A549 (cell line): ENCODE data around the gene MAP3K14. TPM values are rescaled to one million over a fixed set of nuclear protein-coding genes. Genes with fewer than 3 reads are reported as not detected.

ENCODE experiments used
- ATAC-seq, 2 experiments: fragments of 200-7000 bp in 1 of 2; fragments of >200 bp in 1 of 2; cut with Nextera tagmentation in 1 of 2; cut with Tn5 transposase in 1 of 2; 3 replicates each; pipeline versions ENCODE4 v1.8.0 to v1.9.1; 2018 to 2020; ENCODE audit warnings: mild to moderate bottlenecking in 1 of 2, moderate library complexity in 1 of 2
- CTCF ChIA-PET: fragments of 300-600 bp; sonication (Branson Sonifier 250); formaldehyde crosslinking; extraction: SDS; loops from one replicate; lab custom pipeline; 2021; ENCODE audit warnings: antibody characterized with exemption, inconsistent platforms; lab: Yijun Ruan, JAX
- POLR2A ChIA-PET: fragments of 350-600 bp; formaldehyde crosslinking; extraction: SDS; loops from one replicate; lab custom pipeline; 2021; ENCODE audit warnings: antibody characterized with exemption, inconsistent platforms; lab: Yijun Ruan, JAX
- DNase-seq, 2 experiments: peaks; one replicate each; pipeline versions ENCODE4 v3.0.0 to v3.0.0-alpha.2; 2011 to 2016; ENCODE audit warnings: low read depth in 1 of 2, low spot score in 1 of 2
- FAIRE-seq: peaks from 2 replicates; lab custom pipeline; 2011; peaks lifted over from hg19 to GRCh38; lab: Jason Lieb, UNC
- H3K27ac ChIP-seq, 2 experiments: fragments of >200 bp; sonication (Bioruptor Twin); formaldehyde crosslinking; 3 replicates each; pipeline ENCODE4 v1.5.1; 2016 to 2017
- H3K4me1 ChIP-seq: fragments of >200 bp; sonication (Bioruptor Twin); formaldehyde crosslinking; 3 replicates; pipeline ENCODE4 v1.6.1; 2016
- H3K4me2 ChIP-seq: fragments of >200 bp; sonication (Bioruptor Twin); formaldehyde crosslinking; 3 replicates; pipeline ENCODE4 v1.6.1; 2016
- H3K4me3 ChIP-seq: fragments of >200 bp; sonication (Bioruptor Twin); formaldehyde crosslinking; 3 replicates; pipeline ENCODE4 v1.5.1; 2016
- H3K9me3 ChIP-seq: fragments of >200 bp; sonication (Bioruptor Twin); formaldehyde crosslinking; 3 replicates; pipeline ENCODE4 v1.6.1; 2016
- CTCF ChIP-seq: fragments of >200 bp; sonication (Bioruptor Twin); formaldehyde crosslinking; IDR thresholded peaks from 3 replicates; pipeline ENCODE4 v1.5.1; 2016
- FOSL2 ChIP-seq, 2 experiments: fragments of 450-650 bp in 1 of 2; fragments of >200 bp in 1 of 2; sonication (Bioruptor Twin) in 1 of 2; formaldehyde crosslinking; IDR thresholded peaks; 2 replicates each; pipeline versions ENCODE4 v1.5.0 to v1.6.1; 2016 to 2020; ENCODE audit warnings: mild to moderate bottlenecking in 1 of 2, moderate library complexity in 1 of 2
- HOXB5 ChIP-seq: fragments of 250-450 bp; sonication (Bioruptor Pico); IDR thresholded peaks from 2 replicates; pipeline ENCODE4 v1.5.0; 2020; ENCODE audit warnings: mild to moderate bottlenecking, moderate library complexity
- MAX ChIP-seq: IDR thresholded peaks from 2 replicates; pipeline ENCODE4 v1.6.1; 2012
- RAD21 ChIP-seq, 2 experiments: fragments of >200 bp in 1 of 2; sonication (Bioruptor Twin) in 1 of 2; formaldehyde crosslinking in 1 of 2; IDR thresholded peaks in 1 of 2; conservative IDR thresholded peaks in 1 of 2; 2 replicates in 1 of 2; 3 replicates in 1 of 2; pipeline ENCODE4 v1.6.1; 2012 to 2018; ENCODE audit warnings: inconsistent platforms in 1 of 2
- RCOR1 ChIP-seq: fragments of 150-350 bp; IDR thresholded peaks from 2 replicates; pipeline ENCODE4 v1.6.1; 2014; ENCODE audit warnings: antibody characterized with exemption, low read length, low read depth
- SMC3 ChIP-seq: fragments of >200 bp; sonication (Bioruptor Twin); formaldehyde crosslinking; IDR thresholded peaks from 3 replicates; pipeline ENCODE4 v1.6.1; 2018; ENCODE audit warnings: inconsistent platforms
- SREBF2 ChIP-seq: fragments of 450-650 bp; IDR thresholded peaks from 2 replicates; pipeline ENCODE4 v1.6.1; 2014; ENCODE audit warnings: mild to moderate bottlenecking, moderate library complexity
- ZSCAN20 ChIP-seq: fragments of 250-450 bp; sonication (Bioruptor Pico); IDR thresholded peaks from 2 replicates; pipeline ENCODE4 v1.8.0; 2022; ENCODE audit warnings: mild to moderate bottlenecking, moderate library complexity
- WGBS: methylation state at CpG from one replicate; pipeline ENCODE4 v1.1.6; 2017; ENCODE audit errors: missing lambda C conversion rate; 5-methylcytosine and 5-hydroxymethylcytosine counted together
- polyA plus RNA-seq, 4 experiments: library from polyadenylated mRNA; depleted of rRNA in 3 of 4; stranded (reverse); fragments of >200 nt; fragmentation: RNase III in 1 of 4; extraction: RNeasy Plus Mini Kit Qiagen cat#74134 plus additional on column Dnase treatment in 1 of 4; gene quantifications; 2 replicates in 3 of 4; 3 replicates in 1 of 4; pipeline ENCODE4 v1.2.3, GENCODE V29; 2011 to 2017
- TF ChIP-seq, protein P1 (sequence below): fragments of 250-450 bp; sonication (Bioruptor Pico); IDR thresholded peaks from 2 replicates; pipeline ENCODE4 v1.5.0; 2021; ENCODE audit warnings: mild to moderate bottlenecking, moderate library complexity, borderline replicate concordance

MAP3K14 gene
- polyA plus RNA-seq, 2 of the 4 experiments (the other 2 are of a cell fraction), result 9.1 to 34.5 TPM

DNA sequence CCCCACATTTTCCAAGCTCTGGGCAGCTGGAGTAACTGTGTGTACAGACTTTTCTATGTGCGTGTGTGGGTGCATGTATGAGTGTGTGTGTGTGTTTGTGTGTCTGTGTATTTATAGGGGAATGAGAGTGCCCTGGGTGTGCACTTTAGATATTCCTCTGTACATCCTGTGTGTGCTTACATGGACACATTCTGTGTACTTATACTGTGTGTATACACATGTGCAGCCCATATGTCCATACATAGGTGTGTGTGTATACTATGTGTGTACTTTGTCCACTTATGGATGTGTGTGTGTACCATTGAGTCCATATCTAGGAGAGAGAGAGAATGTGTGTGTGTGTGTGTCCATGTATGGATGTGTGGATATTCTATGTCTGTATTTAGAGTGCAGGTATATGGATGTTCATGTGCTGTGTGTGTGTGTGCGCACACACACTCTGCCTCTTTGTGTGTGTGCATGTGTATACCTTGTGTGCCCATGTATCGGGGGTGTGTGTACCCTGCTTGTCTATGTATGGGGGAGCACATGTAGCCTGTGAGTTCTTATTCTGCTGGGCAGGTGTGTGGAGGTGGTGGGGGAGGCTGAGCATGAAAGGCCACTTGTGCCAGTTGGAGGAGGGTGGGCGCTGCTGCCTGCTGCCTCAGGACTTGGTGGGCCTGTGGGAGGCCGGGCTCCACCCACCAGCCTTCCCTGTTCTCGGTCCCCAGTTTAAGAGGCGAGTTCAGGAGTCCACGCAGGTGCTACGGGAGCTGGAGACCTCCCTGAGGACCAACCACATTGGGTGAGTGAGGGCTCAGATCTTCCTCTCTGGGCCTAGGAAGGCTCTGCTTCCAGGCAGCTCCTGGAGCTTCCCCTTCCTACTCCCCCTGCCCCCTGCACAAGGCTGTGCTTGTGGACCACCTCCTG, 84.1 kb downstream of the MAP3K14 start (continued):
- TF ChIP-seq, protein P1, sequence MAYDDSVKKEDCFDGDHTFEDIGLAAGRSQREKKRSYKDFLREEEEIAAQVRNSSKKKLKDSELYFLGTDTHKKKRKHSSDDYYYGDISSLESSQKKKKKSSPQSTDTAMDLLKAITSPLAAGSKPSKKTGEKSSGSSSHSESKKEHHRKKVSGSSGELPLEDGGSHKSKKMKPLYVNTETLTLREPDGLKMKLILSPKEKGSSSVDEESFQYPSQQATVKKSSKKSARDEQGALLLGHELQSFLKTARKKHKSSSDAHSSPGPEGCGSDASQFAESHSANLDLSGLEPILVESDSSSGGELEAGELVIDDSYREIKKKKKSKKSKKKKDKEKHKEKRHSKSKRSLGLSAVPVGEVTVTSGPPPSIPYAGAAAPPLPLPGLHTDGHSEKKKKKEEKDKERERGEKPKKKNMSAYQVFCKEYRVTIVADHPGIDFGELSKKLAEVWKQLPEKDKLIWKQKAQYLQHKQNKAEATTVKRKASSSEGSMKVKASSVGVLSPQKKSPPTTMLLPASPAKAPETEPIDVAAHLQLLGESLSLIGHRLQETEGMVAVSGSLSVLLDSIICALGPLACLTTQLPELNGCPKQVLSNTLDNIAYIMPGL (CRISPR knock-in tag), result no peak
- no peak for TF ChIP-seq SREBF2

DNA sequence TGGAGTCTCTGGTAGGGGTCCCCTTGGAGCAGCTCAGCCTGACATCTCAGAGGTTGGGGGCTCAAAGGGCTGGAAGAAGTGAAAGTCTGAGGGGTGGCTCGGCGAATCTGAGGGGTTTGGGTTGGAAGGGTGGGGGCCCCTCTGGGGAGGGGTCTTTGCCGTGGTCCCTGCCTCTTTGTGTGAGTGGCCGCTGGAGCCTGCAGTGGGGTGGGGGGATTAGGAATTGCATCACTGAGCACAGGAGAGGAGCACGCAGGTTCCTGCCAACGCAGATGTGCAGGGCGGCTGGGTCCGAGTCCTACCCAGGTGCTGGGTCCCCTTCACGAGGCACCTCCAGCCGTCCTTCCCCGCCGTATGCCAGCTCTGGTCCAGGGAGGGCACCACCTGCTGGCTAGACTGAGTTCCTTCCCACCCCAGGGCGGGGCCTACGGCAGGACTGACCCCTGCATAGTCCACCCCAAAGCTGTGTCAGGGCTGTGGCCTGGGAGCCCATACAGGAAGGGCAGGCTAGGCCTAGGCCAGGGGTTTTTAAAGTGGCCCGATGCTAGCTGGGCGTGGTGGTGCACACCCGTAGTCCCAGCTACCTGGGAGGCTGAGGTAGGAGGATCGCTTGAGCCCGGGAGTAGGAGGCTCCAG, 85.2 kb downstream of the MAP3K14 start:
- Histone ChIP-seq H3K4me3 (no peak overlapping the region; the same call in 2 of the 3 replicates), H3K9me3 (no peaks in the 10 kb centered on the region), H3K27ac (peak overlapping the region; percentile 97), H3K4me1 (peaks cover 70% of the 10 kb centered on the region), H3K4me2 (peak overlapping the region; percentile 92)
- ATAC-seq, result peak; percentile 6 to 60; a peak in 3 of 6 replicates
- peak; percentile 78 to 94 for DNase-seq
- FAIRE-seq, result no peak
- ChIA-PET POLR2A (interaction anchor here (1.3 to 2.0 kb wide), 4 partner anchors 13 to 82 kb away, joined by 4 to 26 read pairs (median 7); partner anchors contain the start of genes HEXIM1 and HEXIM2), CTCF (interaction anchor here (0.6 to 52.3 kb wide), 26 partner anchors 5 to 361 kb away, joined by 3 to 2147 read pairs (median 4); partner anchors contain the start of genes ACBD4, FMNL1, HEXIM1 and HEXIM2)
- TF ChIP-seq SMC3 (peak; percentile 68), RAD21 (conservative IDR thresholded peaks at IDR 0.05 in 1 of 2, IDR thresholded peaks at IDR 0.05 in 1 of 2) (peak; percentile 58; a peak in 4 of 5 replicates), RCOR1 (no peak), CTCF (peak; percentile 61), HOXB5 (CRISPR knock-in tag) (no peak), MAX (no peak)
- TF ChIP-seq, protein P1 (CRISPR knock-in tag), result no peak
- WGBS, result 62% methylated on average over 15 of the region's 19 CpGs

- peak overlapping the region; percentile 97 for H3K27ac ChIP-seq
- peak; percentile 29; the same call in 1 of the 2 replicates for TF ChIP-seq MAX
- TF ChIP-seq ZSCAN20 (CRISPR knock-in tag), result no peak
- TF ChIP-seq FOSL2 (IDR thresholded peaks at IDR 0.05), result no peak
- peak; percentile 17; the same call in 1 of the 2 replicates for TF ChIP-seq FOSL2 (CRISPR knock-in tag; IDR thresholded peaks at IDR 0.05)
- peaks cover 77% of the 10 kb centered on the region for H3K4me1 ChIP-seq
- ChIA-PET POLR2A (interaction anchor here (1.3 to 2.4 kb wide), 5 partner anchors 12 to 81 kb away, joined by 4 to 26 read pairs (median 6); partner anchors contain the start of genes HEXIM1 and HEXIM2), CTCF (interaction anchor here (0.8 to 52.3 kb wide), 22 partner anchors 4 to 601 kb away, joined by 3 to 2147 read pairs (median 5); partner anchors contain the start of genes ACBD4, FMNL1, HEXIM1 and HEXIM2)
- peak overlapping the region; percentile 92 for H3K4me2 ChIP-seq
- WGBS, result 13% methylated on average over 7 of the region's 12 CpGs
- H3K9me3 ChIP-seq, result no peaks in the 10 kb centered on the region
- H3K4me3 ChIP-seq, result no peak overlapping the region; the same call in 2 of the 3 replicates
- DNase-seq (peak in 1 of 2 experiments; percentile 72), ATAC-seq (peak in 1 of 2 experiments; percentile 29; a peak in 3 of 6 replicates), FAIRE-seq (no peak)
Measured at GRCh38 chr17:45230787-45231480, 85.9 kb downstream of the MAP3K14 start.
